Inferior parietal cortex (tissue), 1 donor: Measurements from ENCODE around the gene MCMBP.
A peak's percentile ranks its signal among the peaks of the same experiment; 100 is the strongest.
"Not testable (repeated sequence)": the region's sequence is repeated elsewhere in the genome, so short reads cannot be mapped to it uniquely, and the experiment has no call there.

ENCODE experiments used
- DNase-seq: peaks from one replicate; pipeline ENCODE4 v3.0.0-alpha.2; 2016; ENCODE audit errors: extremely low spot score

MCMBP gene, protein sequence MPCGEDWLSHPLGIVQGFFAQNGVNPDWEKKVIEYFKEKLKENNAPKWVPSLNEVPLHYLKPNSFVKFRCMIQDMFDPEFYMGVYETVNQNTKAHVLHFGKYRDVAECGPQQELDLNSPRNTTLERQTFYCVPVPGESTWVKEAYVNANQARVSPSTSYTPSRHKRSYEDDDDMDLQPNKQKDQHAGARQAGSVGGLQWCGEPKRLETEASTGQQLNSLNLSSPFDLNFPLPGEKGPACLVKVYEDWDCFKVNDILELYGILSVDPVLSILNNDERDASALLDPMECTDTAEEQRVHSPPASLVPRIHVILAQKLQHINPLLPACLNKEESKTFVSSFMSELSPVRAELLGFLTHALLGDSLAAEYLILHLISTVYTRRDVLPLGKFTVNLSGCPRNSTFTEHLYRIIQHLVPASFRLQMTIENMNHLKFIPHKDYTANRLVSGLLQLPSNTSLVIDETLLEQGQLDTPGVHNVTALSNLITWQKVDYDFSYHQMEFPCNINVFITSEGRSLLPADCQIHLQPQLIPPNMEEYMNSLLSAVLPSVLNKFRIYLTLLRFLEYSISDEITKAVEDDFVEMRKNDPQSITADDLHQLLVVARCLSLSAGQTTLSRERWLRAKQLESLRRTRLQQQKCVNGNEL

DNA sequence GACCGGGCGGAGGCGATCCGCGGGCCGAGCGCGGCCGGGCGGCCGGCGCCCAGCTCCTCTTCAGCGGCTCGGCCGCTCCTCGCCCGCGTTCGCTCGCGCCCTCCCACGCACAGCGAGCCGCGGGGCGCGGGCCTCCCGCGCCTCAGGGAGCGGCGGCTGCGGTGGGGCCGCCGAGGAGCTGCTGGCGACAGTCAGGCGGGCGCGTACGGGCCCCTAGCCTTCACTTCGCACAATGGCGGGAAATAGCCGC is at the start of gene MCMBP:
TSS of gene MCMBP (minus strand) at position 234 of the 250 bp plus-strand sequence. CDS start 259 bp downstream, outside the sequence.
- no peak for DNase-seq

DNA sequence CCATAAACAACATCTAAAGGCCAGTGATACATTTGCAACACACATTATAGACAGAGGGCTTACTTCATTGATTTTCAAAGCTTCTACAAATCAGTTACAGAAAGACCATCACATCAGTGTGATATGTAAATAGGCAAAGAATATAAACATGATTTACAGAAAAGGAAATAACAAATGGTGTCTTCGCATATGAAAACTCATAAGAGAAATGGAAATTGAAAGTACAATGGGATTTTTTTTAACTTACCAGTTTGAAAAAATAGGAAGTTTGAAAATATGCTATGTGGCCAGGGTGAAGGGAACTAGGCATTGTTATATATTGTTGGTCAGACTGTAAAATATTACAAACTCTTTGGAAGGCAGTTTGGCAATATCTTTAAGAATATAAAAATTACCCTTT is 47.2 kb upstream of the MCMBP start:
- DNase-seq, result no peak

- DNase-seq, result no peak
Observed at GRCh38 chr10:119919271-119919670, 46.6 kb upstream of the MCMBP start.

DNA sequence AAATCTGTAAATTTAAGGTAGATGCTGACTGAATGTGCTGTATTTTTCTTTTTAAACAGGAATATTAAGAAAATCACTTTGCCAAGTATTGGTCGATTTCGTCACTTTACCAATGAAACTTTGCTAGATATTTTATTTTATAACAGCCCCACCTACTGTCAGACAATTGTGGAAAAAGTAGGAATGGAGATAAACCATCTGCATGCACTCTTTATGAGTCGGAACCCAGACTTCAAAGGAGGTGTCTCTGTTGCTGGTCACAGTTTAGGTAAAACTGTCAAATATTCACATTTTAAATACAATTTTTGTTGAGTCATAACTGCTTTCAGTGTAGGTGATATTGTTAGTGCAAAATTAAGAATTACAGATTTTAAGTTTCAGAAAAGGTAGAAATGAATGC is 45.1 kb upstream of the MCMBP start:
- DNase-seq, result no peak

DNA sequence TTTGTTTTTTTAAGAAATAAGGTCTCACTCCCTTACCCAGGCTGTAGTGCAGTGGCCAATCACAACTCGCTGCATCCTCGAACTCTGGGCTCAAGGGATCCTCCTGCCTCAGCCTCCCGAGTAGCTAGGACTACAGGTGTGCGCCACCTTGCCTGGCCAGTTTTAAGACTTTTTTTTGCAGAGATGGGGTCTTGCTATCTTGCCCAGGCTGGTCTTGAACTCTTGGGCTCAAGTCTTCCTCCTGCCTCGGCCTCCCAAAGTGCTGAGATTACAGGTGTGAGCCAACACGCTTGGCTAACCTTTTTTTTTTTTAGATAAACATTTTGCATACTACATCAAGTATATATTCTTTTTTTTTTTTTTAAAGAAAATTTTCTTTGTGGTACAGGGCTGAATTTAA is 38.0 kb upstream of the MCMBP start:
- no peak for DNase-seq

DNA sequence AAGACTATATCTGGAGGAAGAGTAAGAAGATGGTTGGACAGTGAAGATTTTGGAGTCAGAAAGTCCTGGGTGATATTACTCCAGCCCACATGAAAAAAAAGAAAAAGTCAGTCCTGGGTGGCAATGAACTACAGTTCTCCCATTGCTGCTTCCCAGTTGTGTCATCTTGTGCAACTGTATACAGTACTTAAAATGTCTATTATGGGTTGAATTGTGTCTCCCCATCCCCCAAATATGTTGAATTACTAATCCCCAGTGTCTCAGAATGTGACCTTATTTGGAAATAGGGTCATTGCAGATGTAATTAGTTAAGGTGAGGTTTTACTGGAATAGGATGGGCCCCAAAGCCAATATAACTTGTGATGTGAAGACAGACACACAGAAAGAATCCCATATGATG is 35.5 kb upstream of the MCMBP start:
- no peak for DNase-seq

DNA sequence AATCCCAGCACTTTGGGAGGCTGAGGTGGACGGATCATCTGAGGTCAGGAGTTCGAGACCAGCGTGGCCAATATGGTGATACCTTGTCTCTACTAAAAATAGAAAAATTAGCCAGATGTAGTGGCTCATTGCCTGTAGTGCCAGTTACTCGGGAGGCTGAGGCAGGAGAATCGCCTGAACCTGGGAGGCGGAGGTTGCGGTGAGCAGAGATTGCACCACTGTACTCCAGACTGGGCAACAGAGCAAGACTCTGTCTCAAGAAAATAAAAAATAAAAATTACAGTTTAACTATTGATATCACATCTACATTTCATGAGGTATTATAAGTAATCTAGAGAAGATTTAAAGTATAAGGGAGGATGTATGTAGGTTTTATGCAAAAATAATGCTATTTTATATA is 35.1 kb upstream of the MCMBP start:
- DNase-seq, result not testable (repeated sequence)

GRCh38 chr10:119903946-119904666 is 31.5 kb upstream of the MCMBP start:
- DNase-seq, result no peak

- DNase-seq, result no peak
Observed at GRCh38 chr10:119898577-119898976, 25.9 kb upstream of the MCMBP start.

- peak; percentile 8 for DNase-seq
Observed at GRCh38 chr10:119896937-119897770, 24.5 kb upstream of the MCMBP start.

DNA sequence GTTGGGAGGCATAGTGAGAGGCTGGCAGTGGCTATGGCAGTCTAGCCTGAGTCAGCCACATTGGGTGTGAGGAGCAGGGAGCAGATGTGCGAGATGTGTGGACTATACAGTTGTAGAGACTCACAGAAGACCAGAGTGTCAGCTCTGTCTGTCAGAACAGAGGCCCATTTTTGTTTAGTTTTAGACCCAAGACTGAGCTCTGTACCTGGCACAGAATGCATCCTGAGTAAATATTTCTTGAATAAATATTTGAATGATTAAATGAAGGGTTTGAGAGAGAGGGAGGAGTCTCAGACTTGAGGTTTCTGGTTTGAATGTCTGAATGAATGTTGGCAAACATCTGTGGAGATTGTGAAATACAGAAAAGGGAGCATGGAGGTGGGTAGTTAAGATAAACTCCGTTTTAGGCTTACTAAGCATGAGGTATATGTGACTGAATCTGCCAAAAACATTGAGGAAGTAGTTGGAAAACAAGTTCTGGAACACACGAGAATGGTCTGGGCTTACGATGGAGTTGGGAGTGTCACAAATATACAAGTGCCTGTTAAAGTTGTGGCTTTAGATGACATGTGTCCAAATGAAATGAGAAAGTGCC is 23.5 kb upstream of the MCMBP start:
- no peak for DNase-seq

GRCh38 chr10:119893845-119894427 is 21.3 kb upstream of the MCMBP start:
- no peak for DNase-seq

GRCh38 chr10:119893074-119893473 is 20.4 kb upstream of the MCMBP start:
- no peak for DNase-seq

- peak; percentile 99 for DNase-seq
Observed at GRCh38 chr10:119892188-119893065, 19.8 kb upstream of the MCMBP start, which contains the start of gene SEC23IP. TSS of gene SEC23IP (plus strand) at chr10:119892730. CDS start at chr10:119892783, 53 bp downstream.

- DNase-seq, result not testable (repeated sequence)
Observed at GRCh38 chr10:119891849-119892187, 19.2 kb upstream of the MCMBP start.

- not testable (repeated sequence) for DNase-seq
Observed at GRCh38 chr10:119890307-119890706, 17.7 kb upstream of the MCMBP start.

GRCh38 chr10:119889201-119889600 is 16.6 kb upstream of the MCMBP start:
- DNase-seq, result not testable (repeated sequence)

DNA sequence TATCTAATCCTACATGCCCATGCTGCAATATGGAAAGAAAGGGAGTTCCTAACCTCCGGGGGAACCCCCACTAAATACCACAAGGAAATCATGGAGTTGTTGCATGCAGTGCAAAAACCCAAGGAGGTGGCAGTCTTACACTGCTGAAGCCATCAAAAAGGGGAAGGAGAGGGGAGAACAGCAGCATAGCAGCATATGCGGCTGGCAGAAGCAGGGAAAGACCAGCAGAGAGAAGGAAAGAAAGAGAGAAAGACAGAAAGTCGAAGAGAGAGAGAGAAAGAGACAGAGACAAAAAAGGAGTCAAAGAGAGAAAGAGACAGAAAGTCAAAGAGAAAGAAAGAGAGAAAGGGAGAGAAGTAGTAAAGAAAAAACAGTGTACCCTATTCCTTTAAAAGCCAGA is 16.1 kb upstream of the MCMBP start:
- DNase-seq, result not testable (repeated sequence)

DNA sequence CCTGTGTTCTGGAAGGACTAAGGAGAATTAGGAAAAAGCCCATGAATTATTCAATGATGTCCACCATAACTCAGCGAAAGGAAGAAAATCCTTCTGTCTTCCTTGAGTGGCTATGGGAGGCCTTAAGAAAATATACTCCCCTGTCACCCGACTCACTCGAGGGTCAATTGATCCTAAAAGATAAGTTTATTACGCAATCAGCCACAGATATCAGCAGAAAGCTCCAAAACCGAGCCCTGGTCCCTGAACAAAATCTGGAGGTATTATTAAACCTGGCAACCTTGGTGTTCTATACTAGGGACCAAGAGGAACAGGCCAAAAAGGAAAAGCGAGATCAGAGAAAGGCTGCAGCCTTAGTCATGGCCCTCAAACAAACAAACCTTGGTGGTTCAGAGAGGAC is 13.4 kb upstream of the MCMBP start:
- DNase-seq, result not testable (repeated sequence)
